A549 (cell line): ENCODE results near the gene COMT.
"Not testable (repeated sequence)": the region's sequence is repeated elsewhere in the genome, so short reads cannot be mapped to it uniquely, and the experiment has no call there.

ENCODE experiments used
- MAFK ChIP-seq: fragments of 450-650 bp; IDR thresholded peaks from 2 replicates; pipeline ENCODE4 v1.6.1; 2014; ENCODE audit not compliant: partially characterized antibody
- TF ChIP-seq, protein P1 (sequence below): IDR thresholded peaks from 2 replicates; pipeline ENCODE4 v1.6.1; 2012

DNA sequence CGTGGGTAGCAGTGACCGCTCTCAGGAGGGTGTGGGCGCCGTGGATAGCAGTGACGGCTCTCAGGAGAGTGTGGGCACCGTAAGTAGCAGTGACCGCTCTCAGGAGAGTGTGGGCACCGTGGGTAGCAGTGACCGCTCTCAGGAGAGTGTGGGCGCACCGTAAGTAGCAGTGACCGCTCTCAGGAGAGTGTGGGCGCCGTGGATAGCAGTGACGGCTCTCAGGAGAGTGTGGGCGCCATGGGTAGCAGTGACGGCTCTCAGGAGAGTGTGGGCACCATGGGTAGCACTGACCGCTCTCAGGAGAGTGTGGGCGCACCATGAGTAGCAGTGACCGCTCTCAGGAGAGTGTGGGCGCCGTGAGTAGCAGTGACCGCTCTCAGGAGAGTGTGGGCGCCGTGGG, 34.7 kb upstream of the COMT start:
- TF ChIP-seq, protein P1, sequence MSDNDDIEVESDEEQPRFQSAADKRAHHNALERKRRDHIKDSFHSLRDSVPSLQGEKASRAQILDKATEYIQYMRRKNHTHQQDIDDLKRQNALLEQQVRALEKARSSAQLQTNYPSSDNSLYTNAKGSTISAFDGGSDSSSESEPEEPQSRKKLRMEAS = not testable (repeated sequence)
- TF ChIP-seq MAFK = not testable (repeated sequence)
